ENCODE measurements around the gene CASK.

The CASK gene

GRCh38 chrX:41499195-41499594, 424.2 kb downstream of the CASK start:
- DNase-seq: no peak

GRCh38 chrX:41491267-41492004, 431.9 kb downstream of the CASK start:
- no peak for DNase-seq

- no peak for DNase-seq
These were observed 432.9 kb downstream of the CASK start for GRCh38 chrX:41490446-41490845.

- DNase-seq: no peak
These were observed 441.1 kb downstream of the CASK start for GRCh38 chrX:41482154-41482850.

GRCh38 chrX:41481264-41482109, 441.9 kb downstream of the CASK start:
- DNase-seq: no peak

- no peak for DNase-seq
These were observed 442.7 kb downstream of the CASK start for GRCh38 chrX:41480508-41481260.

- DNase-seq: no peak
These were observed 444.9 kb downstream of the CASK start for GRCh38 chrX:41478381-41478911.

- no peak for DNase-seq
These were observed 447.6 kb downstream of the CASK start for GRCh38 chrX:41475591-41476241.

- DNase-seq: no peak
These were observed 448.2 kb downstream of the CASK start for GRCh38 chrX:41475191-41475590.

- DNase-seq: no peak
These were observed 448.6 kb downstream of the CASK start for GRCh38 chrX:41474726-41475100.

- DNase-seq: no peak
These were observed 449.2 kb downstream of the CASK start for GRCh38 chrX:41473936-41474725.

GRCh38 chrX:41472231-41472815, 451.0 kb downstream of the CASK start:
- DNase-seq: no peak

GRCh38 chrX:41471786-41472185, 451.6 kb downstream of the CASK start:
- DNase-seq: no peak

- DNase-seq: no peak
These were observed 452.6 kb downstream of the CASK start for GRCh38 chrX:41470706-41471105.

- peak; percentile 77 for DNase-seq
These were observed 454.6 kb downstream of the CASK start for GRCh38 chrX:41468647-41469323.

All from NCI-H345 (cell line).